Uterus (tissue), 4 donors: ENCODE measurements around the gene WDR35. TPM values are rescaled to one million over a fixed set of nuclear protein-coding genes. Genes with fewer than 3 reads are reported as not detected.

Experiments used
- DNase-seq, 2 donors: peaks; one replicate each; pipeline ENCODE4 v3.0.0-alpha.2; 2019 to 2020
- H3K27ac ChIP-seq, 2 donors: fragments of 200-600 bp; sonication (generic); 1 replicate in 1 of 2; 2 replicates in 1 of 2; pipeline ENCODE4 v1.5.1; 2016 to 2018
- H3K27me3 ChIP-seq, 2 donors: fragments of 200-600 bp; sonication (generic); one replicate each; pipeline ENCODE4 v1.5.1; 2018 to 2019; ENCODE audit warnings: control low read depth in 1 of 2
- H3K36me3 ChIP-seq, 2 donors: fragments of 200-600 bp; sonication (generic); one replicate each; pipeline ENCODE4 v1.5.1; 2019; ENCODE audit warnings: control low read depth in 1 of 2
- H3K4me1 ChIP-seq, 2 donors: fragments of 200-600 bp; sonication (generic); one replicate each; pipeline ENCODE4 v1.5.1; 2018 to 2019; ENCODE audit warnings: control low read depth in 1 of 2
- H3K4me3 ChIP-seq, 2 donors: fragments of 200-600 bp; sonication (generic); 1 replicate in 1 of 2; 2 replicates in 1 of 2; pipeline ENCODE4 v1.5.1; 2018 to 2019; ENCODE audit warnings: mild to moderate bottlenecking in 1 of 2
- H3K9me3 ChIP-seq, 2 donors: fragments of 200-600 bp; sonication (generic); one replicate each; pipeline ENCODE4 v1.5.1; 2019; ENCODE audit warnings: control low read depth in 1 of 2
- POLR2A ChIP-seq, 2 donors: fragments of 450-650 bp; IDR thresholded peaks; one replicate each; pipeline ENCODE4 v1.6.1; 2016; ENCODE audit warnings: antibody characterized with exemption in 2 of 2, mild to moderate bottlenecking in 1 of 2, moderate library complexity in 1 of 2
- intact Hi-C: fragments of 100-400 bp; cut with DNase I; formaldehyde crosslinking; loops from one replicate; pipeline ENCODE4 v1.15.1; 2023; ENCODE audit warnings: low total_unique reads
- total RNA-seq, 4 donors: library from RNA; depleted of rRNA in 3 of 4; stranded (reverse); fragments of >200 nt in 3 of 4; gene quantifications; one replicate each; pipeline versions ENCODE4 v1.1.0 to v1.2.4, GENCODE V29; 2014 to 2023
- TF ChIP-seq, protein P1 (sequence below), 4 experiments: fragments of 200-600 bp in 2 of 4; fragments of 450-650 bp in 2 of 4; sonication (generic) in 2 of 4; IDR thresholded peaks; one replicate each; pipeline ENCODE4 v1.5.1; 2016 to 2019; ENCODE audit warnings: antibody characterized with exemption in 4 of 4, mild to moderate bottlenecking in 2 of 4, moderate library complexity in 1 of 4
- donor health status: DM: yes; HTN: yes; CAD: no.

The WDR35 gene
- 10 to 100 TPM in 3 of 4 donors, 1 to 10 TPM in 1; 7.1 to 45.0 (median 20.7) TPM for total RNA-seq

DNA sequence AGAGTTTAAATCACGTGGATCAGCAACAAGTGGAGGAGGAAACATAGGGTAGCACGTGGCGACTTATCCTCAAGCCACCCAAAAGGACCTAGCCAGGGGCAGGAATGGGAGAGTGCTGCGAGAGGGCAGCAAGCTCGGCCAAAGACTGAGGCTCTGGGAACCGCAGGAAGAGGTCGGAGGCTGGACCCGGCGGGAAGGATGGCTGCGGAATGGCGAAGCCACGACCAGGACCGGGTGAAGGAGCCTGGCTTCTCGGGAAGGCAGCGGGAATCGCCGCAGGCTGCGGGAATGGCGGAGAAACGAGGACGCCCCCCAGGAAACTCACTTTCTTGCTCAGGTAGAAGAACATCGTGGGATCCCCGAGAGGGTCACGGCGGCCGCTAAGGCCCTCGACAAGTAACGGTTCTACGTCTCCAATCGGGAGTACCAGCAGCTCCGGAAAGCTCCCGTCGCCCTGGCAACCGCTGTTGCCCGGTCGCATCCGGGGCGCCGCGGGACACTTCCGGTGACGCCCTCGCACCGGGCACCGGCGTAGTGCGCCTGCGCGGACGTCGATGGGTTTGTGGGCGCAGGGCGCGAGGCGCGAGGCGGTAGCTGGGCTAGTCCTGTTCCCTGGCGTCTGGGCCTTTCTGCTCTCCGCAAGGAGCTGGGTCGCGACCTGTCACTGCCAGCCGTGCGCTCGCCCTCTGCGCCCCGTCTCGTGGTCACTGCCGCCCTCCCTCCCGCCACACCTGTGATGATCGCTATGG lies at the start of gene WDR35:
Gene WDR35 (minus strand): TSS at position 439 of the 749 bp plus-strand sequence. CDS start 90 bp downstream, at position 349.
- peak within 1 kb of the TSS; percentile 1 to 69 for H3K27ac ChIP-seq
- no peaks in the 10 kb centered on the region for H3K9me3 ChIP-seq
- no peaks in the 10 kb centered on the region for H3K36me3 ChIP-seq
- peak; percentile 82 to 88 for DNase-seq
- H3K4me1 ChIP-seq, result no peaks in the 10 kb centered on the region
- peak within 1 kb of the TSS; percentile 53 to 60 for H3K4me3 ChIP-seq
- intact Hi-C loops, result no loop called here
- TF ChIP-seq, protein P1, sequence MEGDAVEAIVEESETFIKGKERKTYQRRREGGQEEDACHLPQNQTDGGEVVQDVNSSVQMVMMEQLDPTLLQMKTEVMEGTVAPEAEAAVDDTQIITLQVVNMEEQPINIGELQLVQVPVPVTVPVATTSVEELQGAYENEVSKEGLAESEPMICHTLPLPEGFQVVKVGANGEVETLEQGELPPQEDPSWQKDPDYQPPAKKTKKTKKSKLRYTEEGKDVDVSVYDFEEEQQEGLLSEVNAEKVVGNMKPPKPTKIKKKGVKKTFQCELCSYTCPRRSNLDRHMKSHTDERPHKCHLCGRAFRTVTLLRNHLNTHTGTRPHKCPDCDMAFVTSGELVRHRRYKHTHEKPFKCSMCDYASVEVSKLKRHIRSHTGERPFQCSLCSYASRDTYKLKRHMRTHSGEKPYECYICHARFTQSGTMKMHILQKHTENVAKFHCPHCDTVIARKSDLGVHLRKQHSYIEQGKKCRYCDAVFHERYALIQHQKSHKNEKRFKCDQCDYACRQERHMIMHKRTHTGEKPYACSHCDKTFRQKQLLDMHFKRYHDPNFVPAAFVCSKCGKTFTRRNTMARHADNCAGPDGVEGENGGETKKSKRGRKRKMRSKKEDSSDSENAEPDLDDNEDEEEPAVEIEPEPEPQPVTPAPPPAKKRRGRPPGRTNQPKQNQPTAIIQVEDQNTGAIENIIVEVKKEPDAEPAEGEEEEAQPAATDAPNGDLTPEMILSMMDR (IDR thresholded peaks at IDR 0.05), result no peak
- TF ChIP-seq POLR2A (IDR thresholded peaks at IDR 0.05), result peak in 1 of 2 donors; percentile 68
- no peaks in the 10 kb centered on the region for H3K27me3 ChIP-seq

DNA sequence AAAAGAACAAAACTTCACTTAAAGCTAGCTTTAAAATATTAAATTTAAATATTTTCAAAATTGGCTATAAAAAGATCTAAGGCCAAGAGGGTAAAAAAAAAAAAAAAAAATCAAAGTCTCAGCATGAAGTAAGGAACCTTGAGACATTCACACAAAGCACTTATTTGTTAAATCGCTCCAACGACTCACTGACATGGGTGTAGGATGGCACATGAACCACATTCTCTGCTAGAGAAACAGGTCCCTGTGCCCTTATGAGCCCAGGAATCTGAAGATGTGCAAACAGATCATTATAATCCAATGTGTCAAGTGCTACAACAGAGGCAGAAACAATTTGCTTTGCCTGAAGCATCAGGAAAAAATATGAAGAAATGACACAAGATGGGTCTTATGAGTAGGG lies 47.8 kb upstream of the WDR35 start:
- intact Hi-C loops, result no loop called here
- Histone ChIP-seq H3K9me3 (no peaks in the 10 kb centered on the region), H3K4me1 (peaks cover 0 to 7% of the 10 kb centered on the region in 2 donors), H3K4me3 (no peak overlapping the region), H3K27me3 (no peaks in the 10 kb centered on the region), H3K27ac (no peak overlapping the region), H3K36me3 (no peaks in the 10 kb centered on the region)
- no peak for DNase-seq
- TF ChIP-seq, protein P1 (IDR thresholded peaks at IDR 0.05), result no peak
- TF ChIP-seq POLR2A (IDR thresholded peaks at IDR 0.05), result no peak

DNA sequence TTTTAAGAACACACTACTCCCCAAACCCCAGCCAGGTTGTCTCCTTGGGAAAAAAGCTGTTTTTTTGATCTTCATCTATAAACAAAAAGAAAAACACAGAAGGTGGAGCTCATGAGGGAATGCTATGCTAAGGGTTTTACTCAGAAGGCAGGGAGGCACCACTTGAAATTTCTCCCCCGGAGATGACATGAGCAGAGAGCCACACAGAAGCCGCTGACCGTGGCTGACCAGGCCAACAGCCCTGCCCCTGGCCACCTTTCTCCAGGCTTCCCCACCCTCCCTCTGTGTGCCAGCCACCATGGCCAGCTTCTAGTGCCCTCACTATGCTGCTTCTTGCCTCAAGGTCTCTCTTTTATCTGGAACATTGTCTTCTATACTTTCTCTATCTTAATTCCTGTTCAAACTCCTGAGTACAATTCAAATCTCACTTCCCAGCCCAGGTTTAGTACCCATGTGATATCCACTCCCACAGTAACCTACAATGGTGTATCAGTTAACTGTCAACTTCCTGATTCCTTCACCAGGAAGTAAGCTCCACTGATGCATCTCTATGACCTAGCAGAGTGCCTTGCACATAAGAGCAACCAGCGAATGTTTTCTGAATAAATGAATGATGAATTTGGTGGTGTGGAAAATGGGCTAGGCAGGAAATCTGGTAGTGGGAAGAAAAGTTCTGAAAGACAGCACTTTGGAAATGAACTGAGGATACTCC lies 46.2 kb upstream of the WDR35 start:
- Histone ChIP-seq H3K27ac (no peak overlapping the region), H3K27me3 (no peaks in the 10 kb centered on the region)

DNA sequence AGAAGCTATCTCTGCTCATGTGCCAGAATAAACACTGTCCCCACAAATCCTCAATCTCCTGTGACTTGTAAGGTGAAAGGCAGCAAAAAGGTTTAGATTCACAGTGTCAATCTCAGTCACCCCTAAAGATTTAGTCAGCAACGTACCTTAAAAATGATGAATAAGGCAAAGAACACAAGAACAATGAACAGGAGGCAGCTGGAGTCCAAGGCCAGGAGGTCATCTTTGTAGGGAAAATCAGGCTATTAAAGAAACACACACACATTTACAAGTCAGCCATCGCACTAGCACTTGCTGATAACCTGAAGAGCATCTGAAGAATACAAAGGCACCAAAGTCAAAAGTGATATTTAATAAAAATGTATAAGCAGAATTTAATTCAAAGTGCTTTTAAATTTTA lies 44.9 kb upstream of the WDR35 start:
- Histone ChIP-seq H3K9me3 (no peaks in the 10 kb centered on the region), H3K4me3 (no peak overlapping the region), H3K27ac (no peak overlapping the region), H3K4me1 (peaks cover 0 to 3% of the 10 kb centered on the region in 2 donors), H3K36me3 (no peaks in the 10 kb centered on the region), H3K27me3 (no peaks in the 10 kb centered on the region)
- TF ChIP-seq, protein P1 (IDR thresholded peaks at IDR 0.05), result no peak
- no peak for TF ChIP-seq POLR2A (IDR thresholded peaks at IDR 0.05)
- DNase-seq, result no peak
- intact Hi-C loops, result no loop called here

More for the DNA sequence above, 46.2 kb upstream of the WDR35 start:
- Histone ChIP-seq H3K4me3 (no peak overlapping the region), H3K9me3 (no peaks in the 10 kb centered on the region), H3K4me1 (peaks cover 0 to 3% of the 10 kb centered on the region in 2 donors), H3K36me3 (no peaks in the 10 kb centered on the region)
- no peak for DNase-seq
- TF ChIP-seq, protein P1 (IDR thresholded peaks at IDR 0.05), result no peak
- TF ChIP-seq POLR2A (IDR thresholded peaks at IDR 0.05), result no peak
- intact Hi-C loops, result no loop called here

DNA sequence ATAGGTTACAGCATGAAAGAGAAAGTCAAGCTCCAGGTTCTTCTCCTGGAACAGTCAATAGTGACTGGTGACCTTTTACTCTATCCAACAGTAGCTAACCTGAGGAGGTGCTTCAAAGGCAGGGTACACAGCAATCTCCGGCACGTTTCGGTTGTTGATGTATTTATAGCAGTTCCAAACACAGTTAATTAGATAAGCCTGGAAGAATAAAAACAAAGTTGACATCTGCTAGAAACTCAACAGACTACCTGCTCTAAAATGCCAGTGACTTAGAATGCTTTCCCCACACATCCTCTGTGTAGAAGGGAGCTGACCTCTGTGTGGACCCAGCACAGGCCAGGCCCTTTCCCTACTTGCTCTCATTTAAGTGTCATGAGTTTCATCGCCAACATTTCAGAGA lies 44.3 kb upstream of the WDR35 start:
- H3K4me1 ChIP-seq, result no peaks in the 10 kb centered on the region
- no peak overlapping the region for H3K27ac ChIP-seq
- TF ChIP-seq, protein P1 (IDR thresholded peaks at IDR 0.05), result no peak
- no peak for TF ChIP-seq POLR2A (IDR thresholded peaks at IDR 0.05)
- no peaks in the 10 kb centered on the region for H3K27me3 ChIP-seq
- H3K4me3 ChIP-seq, result no peak overlapping the region
- intact Hi-C loops, result no loop called here
- no peaks in the 10 kb centered on the region for H3K36me3 ChIP-seq
- no peak for DNase-seq
- no peaks in the 10 kb centered on the region for H3K9me3 ChIP-seq
